Measurements from ENCODE around the gene APOBEC3G. TPM values are rescaled to one million over a fixed set of nuclear protein-coding genes. Genes with fewer than 3 reads are reported as not detected.

Gene APOBEC3G
- total RNA-seq, 4 donors from 2014 or later = 7.1 to 11.6 (median 9.4) TPM; not detected in 1

GRCh38 chr22:39101226-39101625, 24.2 kb downstream of the APOBEC3G start:
- Histone ChIP-seq H3K27ac (no peak overlapping the region), H3K4me3 (no peak overlapping the region), H3K4me1 (peaks cover 0 to 13% (median 4%) of the 10 kb centered on the region in 4 donors), H3K27me3 (no peaks in the 10 kb centered on the region), H3K9me3 (no peaks in the 10 kb centered on the region), H3K36me3 (no peaks in the 10 kb centered on the region)
- DNase-seq = no peak
- no peak for TF ChIP-seq EP300 (IDR thresholded peaks at IDR 0.05; ENCODE audit: low read depth)
- no peak for TF ChIP-seq POLR2A (IDR thresholded peaks at IDR 0.05)
- whole genome bisulfite sequencing, 2 donors (ENCODE audit: low coverage in 1 of 2) = 83% methylated on average over 13 of the region's 13 CpGs; no CpG with 5 or more reads in 1 of the 2 donors
- in situ Hi-C loops (cut with MboI; ENCODE audit: low pct_ligation_motif_present in 1 of 4, low pct_unique_long_range_greater_than_20kb in 1 of 4, low sequenced_read_pairs in 3 of 4) (loop anchor here in 2 of 4 donors (25.0 kb wide), 2 partner anchors 89 to 239 kb away; partner anchors contain the start of genes APOBEC3C (in 1 of the 2), APOBEC3D (in 1 of the 2) and CBX6 (in 1 of the 2)), intact Hi-C loops (cut with DNase I; ENCODE audit: low total_unique reads) (no loop called here)

- intact Hi-C loops (cut with DNase I; ENCODE audit: low total_unique reads) (no loop called here), in situ Hi-C loops (cut with MboI; ENCODE audit: low pct_ligation_motif_present in 1 of 4, low pct_unique_long_range_greater_than_20kb in 1 of 4, low sequenced_read_pairs in 3 of 4) (loop anchor here in 2 of 4 donors (25.0 kb wide), 2 partner anchors 91 to 241 kb away; partner anchors contain the start of genes APOBEC3C (in 1 of the 2), APOBEC3D (in 1 of the 2) and CBX6 (in 1 of the 2))
- no peak for DNase-seq
- Histone ChIP-seq H3K27ac (no peak overlapping the region), H3K4me1 (peaks cover 0 to 4% (median 0%) of the 10 kb centered on the region in 4 donors), H3K27me3 (no peaks in the 10 kb centered on the region), H3K36me3 (no peaks in the 10 kb centered on the region), H3K9me3 (no peaks in the 10 kb centered on the region), H3K4me3 (no peak overlapping the region)
- WGBS, 2 donors (ENCODE audit: low coverage in 1 of 2) = 81 to 88% methylated on average over 2 of the region's 2 CpGs
- TF ChIP-seq POLR2A (IDR thresholded peaks at IDR 0.05) (no peak), POLR2AphosphoS5 (IDR thresholded peaks at IDR 0.05) (no peak), EP300 (IDR thresholded peaks at IDR 0.05; ENCODE audit: low read depth) (no peak)
- TF ChIP-seq, protein P1, sequence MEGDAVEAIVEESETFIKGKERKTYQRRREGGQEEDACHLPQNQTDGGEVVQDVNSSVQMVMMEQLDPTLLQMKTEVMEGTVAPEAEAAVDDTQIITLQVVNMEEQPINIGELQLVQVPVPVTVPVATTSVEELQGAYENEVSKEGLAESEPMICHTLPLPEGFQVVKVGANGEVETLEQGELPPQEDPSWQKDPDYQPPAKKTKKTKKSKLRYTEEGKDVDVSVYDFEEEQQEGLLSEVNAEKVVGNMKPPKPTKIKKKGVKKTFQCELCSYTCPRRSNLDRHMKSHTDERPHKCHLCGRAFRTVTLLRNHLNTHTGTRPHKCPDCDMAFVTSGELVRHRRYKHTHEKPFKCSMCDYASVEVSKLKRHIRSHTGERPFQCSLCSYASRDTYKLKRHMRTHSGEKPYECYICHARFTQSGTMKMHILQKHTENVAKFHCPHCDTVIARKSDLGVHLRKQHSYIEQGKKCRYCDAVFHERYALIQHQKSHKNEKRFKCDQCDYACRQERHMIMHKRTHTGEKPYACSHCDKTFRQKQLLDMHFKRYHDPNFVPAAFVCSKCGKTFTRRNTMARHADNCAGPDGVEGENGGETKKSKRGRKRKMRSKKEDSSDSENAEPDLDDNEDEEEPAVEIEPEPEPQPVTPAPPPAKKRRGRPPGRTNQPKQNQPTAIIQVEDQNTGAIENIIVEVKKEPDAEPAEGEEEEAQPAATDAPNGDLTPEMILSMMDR (IDR thresholded peaks at IDR 0.05) = no peak
These were observed 26.4 kb downstream of the APOBEC3G start for GRCh38 chr22:39103431-39103830.

DNA sequence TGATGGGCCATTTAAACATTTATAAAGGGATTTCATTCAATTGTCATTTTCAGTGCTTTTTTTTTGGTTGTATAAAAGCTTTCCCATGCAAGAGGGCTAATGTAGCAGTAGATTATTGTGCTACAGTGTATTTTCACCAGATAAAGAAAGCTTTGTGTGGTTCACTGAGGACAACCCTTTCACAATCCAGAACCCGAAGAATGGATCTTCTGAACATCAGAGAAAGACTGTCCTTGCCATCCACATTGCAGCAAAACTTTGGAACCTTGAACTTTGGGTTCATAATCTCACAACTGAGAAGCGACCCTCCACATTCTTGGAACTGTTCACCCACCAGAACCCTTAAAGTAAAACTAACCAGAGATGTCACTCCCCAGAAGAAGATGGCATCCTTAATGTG, 29.3 kb downstream of the APOBEC3G start:
- DNase-seq = no peak
- Histone ChIP-seq H3K4me3 (no peak overlapping the region), H3K27me3 (no peaks in the 10 kb centered on the region), H3K27ac (no peak overlapping the region), H3K9me3 (no peaks in the 10 kb centered on the region), H3K36me3 (no peaks in the 10 kb centered on the region), H3K4me1 (no peaks in the 10 kb centered on the region)
- TF ChIP-seq POLR2A (IDR thresholded peaks at IDR 0.05) (no peak), EP300 (IDR thresholded peaks at IDR 0.05; ENCODE audit: low read depth) (no peak), POLR2AphosphoS5 (IDR thresholded peaks at IDR 0.05) (no peak)
- TF ChIP-seq, protein P1 (IDR thresholded peaks at IDR 0.05) = no peak
- in situ Hi-C loops (cut with MboI; ENCODE audit: low pct_ligation_motif_present in 1 of 4, low pct_unique_long_range_greater_than_20kb in 1 of 4, low sequenced_read_pairs in 3 of 4) (loop anchor here in 2 of 4 donors (25.0 kb wide), 2 partner anchors 94 to 244 kb away; partner anchors contain the start of genes APOBEC3C (in 1 of the 2), APOBEC3D (in 1 of the 2) and CBX6 (in 1 of the 2)), intact Hi-C loops (cut with DNase I; ENCODE audit: low total_unique reads) (no loop called here)
- WGBS, 2 donors (ENCODE audit: low coverage in 1 of 2) = 76 to 100% methylated on average over 2 of the region's 2 CpGs

DNA sequence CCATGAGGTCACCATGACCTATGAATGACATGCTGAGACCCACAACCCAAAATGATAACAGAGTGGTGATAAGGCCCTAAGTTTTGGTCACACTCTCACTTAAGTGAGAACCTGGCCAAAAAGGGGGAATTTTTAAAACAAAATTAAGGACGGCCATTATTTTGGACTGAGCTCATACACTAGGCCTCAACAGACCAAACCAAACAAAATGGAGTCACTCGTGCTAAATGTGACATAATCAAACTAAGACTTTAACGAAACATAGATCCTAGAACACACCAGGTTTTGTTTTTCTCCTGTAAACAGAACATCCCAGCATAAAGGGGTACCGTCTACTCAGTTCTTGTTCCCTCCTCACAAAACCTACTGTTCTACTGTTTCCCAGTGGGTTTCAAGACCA, 31.4 kb downstream of the APOBEC3G start:
- DNase-seq = no peak
- Histone ChIP-seq H3K36me3 (no peaks in the 10 kb centered on the region), H3K27me3 (peaks cover 3% of the 10 kb centered on the region), H3K4me1 (no peaks in the 10 kb centered on the region), H3K4me3 (no peak overlapping the region), H3K9me3 (no peaks in the 10 kb centered on the region), H3K27ac (no peak overlapping the region)
- intact Hi-C loops (cut with DNase I; ENCODE audit: low total_unique reads) (no loop called here), in situ Hi-C loops (cut with MboI; ENCODE audit: low pct_ligation_motif_present in 1 of 4, low pct_unique_long_range_greater_than_20kb in 1 of 4, low sequenced_read_pairs in 3 of 4) (loop anchor here in 2 of 4 donors (25.0 kb wide), 2 partner anchors 96 to 246 kb away; partner anchors contain the start of genes APOBEC3C (in 1 of the 2), APOBEC3D (in 1 of the 2) and CBX6 (in 1 of the 2))
- 91 to 98% methylated on average over 4 of the region's 4 CpGs for WGBS, 2 donors (ENCODE audit: low coverage in 1 of 2)
- TF ChIP-seq EP300 (IDR thresholded peaks at IDR 0.05; ENCODE audit: low read depth) = no peak
- TF ChIP-seq POLR2A (IDR thresholded peaks at IDR 0.05) = no peak
- TF ChIP-seq POLR2AphosphoS5 (IDR thresholded peaks at IDR 0.05) = no peak
- TF ChIP-seq, protein P1 (IDR thresholded peaks at IDR 0.05) = no peak
